ENCODE measurements around the gene ABI3.

DNA sequence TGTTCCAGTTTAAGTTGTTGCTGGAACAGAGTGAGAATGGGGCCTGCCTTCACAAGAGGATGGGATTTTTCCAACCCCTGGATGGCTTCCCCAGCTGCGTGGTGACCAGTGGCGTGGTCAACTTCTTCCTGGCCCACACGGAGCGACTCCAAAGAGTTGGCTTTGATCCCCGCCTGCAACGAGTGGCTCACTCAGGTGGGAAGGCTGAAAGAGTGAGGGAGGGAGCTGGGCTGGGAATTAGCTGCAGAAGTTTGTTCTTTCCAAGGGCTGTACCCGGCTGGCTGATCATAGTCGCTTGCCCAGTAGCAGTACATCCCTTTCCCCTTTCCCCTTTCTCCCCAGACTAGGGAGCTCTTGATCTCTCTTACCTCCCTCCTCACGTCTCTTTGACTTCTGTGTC is 41.8 kb upstream of the ABI3 start:
- TF ChIP-seq, protein P1, sequence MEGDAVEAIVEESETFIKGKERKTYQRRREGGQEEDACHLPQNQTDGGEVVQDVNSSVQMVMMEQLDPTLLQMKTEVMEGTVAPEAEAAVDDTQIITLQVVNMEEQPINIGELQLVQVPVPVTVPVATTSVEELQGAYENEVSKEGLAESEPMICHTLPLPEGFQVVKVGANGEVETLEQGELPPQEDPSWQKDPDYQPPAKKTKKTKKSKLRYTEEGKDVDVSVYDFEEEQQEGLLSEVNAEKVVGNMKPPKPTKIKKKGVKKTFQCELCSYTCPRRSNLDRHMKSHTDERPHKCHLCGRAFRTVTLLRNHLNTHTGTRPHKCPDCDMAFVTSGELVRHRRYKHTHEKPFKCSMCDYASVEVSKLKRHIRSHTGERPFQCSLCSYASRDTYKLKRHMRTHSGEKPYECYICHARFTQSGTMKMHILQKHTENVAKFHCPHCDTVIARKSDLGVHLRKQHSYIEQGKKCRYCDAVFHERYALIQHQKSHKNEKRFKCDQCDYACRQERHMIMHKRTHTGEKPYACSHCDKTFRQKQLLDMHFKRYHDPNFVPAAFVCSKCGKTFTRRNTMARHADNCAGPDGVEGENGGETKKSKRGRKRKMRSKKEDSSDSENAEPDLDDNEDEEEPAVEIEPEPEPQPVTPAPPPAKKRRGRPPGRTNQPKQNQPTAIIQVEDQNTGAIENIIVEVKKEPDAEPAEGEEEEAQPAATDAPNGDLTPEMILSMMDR (IDR thresholded peaks at IDR 0.05) = no peak
- no peak for TF ChIP-seq POLR2AphosphoS5 (IDR thresholded peaks at IDR 0.05)
- TF ChIP-seq POLR2A (IDR thresholded peaks at IDR 0.05) = no peak
- no peak for TF ChIP-seq EP300 (IDR thresholded peaks at IDR 0.05)
